AG09309 (cell line): ENCODE data around the gene CLEC3A.

ENCODE experiments used
- DNase-seq: peaks from one replicate; pipeline ENCODE4 v3.0.0-alpha.2; 2010; ENCODE audit warnings: low read depth
- H3K4me3 ChIP-seq: 2 replicates; pipeline ENCODE4 v1.5.1; 2011; ENCODE audit warnings: mild to moderate bottlenecking, low read depth, low read length, moderate library complexity; ENCODE audit not compliant: control insufficient read depth
- TF ChIP-seq, protein P1 (sequence below): IDR thresholded peaks from 2 replicates; pipeline ENCODE4 v1.5.1; 2011; ENCODE audit warnings: mild to moderate bottlenecking, low read depth, low read length, inconsistent platforms; ENCODE audit not compliant: insufficient read depth, control insufficient read depth; ENCODE audit errors: missing control alignments

Gene CLEC3A

DNA sequence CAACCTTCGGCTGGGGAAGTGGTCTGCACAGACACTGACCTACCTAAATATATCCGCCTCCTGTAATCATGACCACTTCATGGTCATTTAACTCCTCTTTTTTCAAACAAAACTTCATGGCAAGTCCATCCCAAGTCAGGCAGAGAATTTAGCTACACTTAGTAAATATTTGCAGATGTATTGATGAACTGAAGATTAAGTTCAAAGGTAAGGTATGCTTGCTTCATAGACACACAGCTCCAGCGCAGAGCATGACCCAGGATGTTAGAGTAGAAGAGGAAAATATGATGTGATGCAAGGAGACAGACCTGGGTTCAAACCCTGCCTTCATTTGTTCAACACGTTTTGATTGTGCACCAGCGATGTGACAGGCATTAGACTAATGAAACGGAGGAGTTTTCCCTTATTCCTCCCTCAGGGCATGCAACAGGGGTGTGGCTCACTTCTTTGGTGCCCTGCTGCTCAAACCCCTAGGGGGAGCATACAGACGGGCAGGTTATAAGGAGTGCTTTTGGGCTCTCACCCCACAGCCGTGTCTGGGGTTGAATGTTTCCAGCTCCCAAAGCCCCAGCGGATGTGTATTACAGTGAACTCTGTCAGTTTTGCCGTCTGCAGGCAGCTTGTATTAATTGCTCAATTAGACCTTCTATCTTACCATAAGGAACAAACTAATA lies 23.9 kb upstream of the CLEC3A start:
- no peak overlapping the region for H3K4me3 ChIP-seq
- TF ChIP-seq, protein P1, sequence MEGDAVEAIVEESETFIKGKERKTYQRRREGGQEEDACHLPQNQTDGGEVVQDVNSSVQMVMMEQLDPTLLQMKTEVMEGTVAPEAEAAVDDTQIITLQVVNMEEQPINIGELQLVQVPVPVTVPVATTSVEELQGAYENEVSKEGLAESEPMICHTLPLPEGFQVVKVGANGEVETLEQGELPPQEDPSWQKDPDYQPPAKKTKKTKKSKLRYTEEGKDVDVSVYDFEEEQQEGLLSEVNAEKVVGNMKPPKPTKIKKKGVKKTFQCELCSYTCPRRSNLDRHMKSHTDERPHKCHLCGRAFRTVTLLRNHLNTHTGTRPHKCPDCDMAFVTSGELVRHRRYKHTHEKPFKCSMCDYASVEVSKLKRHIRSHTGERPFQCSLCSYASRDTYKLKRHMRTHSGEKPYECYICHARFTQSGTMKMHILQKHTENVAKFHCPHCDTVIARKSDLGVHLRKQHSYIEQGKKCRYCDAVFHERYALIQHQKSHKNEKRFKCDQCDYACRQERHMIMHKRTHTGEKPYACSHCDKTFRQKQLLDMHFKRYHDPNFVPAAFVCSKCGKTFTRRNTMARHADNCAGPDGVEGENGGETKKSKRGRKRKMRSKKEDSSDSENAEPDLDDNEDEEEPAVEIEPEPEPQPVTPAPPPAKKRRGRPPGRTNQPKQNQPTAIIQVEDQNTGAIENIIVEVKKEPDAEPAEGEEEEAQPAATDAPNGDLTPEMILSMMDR, result no peak

DNA sequence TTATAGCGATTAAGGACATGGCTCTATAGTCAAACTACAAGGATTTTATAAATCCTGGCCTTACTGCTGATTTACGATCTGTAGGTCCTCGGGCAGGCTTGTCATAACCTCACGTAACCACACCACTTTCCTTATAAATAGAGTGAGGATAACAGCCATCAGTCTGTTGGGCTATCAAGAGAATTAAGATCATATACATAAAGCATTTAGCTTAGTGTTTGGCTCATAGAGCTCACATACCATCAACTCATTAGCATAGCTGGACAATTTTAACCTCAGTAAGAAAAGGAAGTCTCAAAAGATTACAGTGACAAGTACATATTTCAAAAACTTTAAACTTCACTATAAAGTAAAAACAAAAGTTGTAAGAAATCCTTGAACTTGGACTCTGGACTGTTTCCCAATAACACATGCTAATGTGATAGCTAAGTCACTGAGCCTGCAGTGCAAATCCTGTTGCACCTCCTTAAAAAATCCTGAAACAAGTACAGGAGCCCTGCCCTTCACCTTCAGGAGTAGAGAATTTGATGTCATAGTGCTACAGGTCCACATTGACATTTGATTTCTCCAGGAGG lies 20.8 kb upstream of the CLEC3A start:
- no peak overlapping the region for H3K4me3 ChIP-seq
- DNase-seq, result no peak
- TF ChIP-seq, protein P1, result no peak

More for the DNA sequence above, 23.9 kb upstream of the CLEC3A start:
- DNase-seq, result no peak

DNA sequence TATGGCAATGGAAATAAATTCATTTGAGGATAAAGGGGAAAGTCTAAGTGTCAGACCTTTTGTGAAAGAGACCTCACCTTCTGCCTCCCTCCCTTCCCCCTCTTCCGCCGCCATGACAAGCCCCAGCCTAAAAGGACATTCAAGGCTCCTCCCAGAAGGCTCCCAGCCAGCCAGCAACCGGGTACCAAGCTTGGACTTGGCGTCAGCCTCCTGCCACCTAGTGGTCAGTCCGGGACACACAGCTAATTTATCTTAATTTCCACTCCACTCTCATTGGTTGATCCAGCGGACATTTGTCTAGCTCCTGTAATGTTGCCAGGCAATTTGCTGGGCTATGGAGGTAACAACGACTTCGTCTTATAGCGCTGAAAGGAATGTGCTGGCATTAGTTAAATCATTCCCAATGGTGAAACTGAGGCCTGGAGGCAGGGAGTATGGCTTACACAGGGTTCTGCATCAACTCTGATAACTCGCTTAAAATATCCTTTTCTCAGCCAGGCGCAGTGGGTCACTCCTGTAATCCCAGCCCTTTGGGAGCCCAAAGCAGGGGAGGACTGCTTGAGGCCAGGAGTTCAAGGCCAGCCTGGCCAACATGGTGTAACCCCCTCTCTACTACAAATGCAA lies 19.3 kb upstream of the CLEC3A start:
- DNase-seq, result peak; percentile 71
- TF ChIP-seq, protein P1, result peak; percentile 89
- no peak overlapping the region for H3K4me3 ChIP-seq

DNA sequence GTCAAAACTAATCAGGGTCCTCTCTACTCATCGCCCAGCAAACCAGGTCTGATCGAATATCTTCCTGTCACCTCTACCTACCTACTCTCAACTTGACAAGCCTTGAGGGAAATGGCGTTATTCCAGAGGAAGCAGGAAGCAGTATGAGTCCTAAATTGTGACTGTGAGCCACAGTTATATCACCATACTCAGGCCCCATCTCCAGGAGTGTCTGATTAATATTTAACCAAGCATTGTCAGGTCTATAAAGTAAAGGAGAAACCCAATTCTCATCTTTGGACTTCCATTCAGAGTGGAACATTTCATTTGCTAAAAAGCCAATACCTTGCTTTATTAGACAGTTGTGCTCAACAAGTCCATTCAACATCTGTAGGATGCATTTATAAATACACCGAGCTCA lies 17.8 kb upstream of the CLEC3A start:
- TF ChIP-seq, protein P1, result no peak
- DNase-seq, result no peak

DNA sequence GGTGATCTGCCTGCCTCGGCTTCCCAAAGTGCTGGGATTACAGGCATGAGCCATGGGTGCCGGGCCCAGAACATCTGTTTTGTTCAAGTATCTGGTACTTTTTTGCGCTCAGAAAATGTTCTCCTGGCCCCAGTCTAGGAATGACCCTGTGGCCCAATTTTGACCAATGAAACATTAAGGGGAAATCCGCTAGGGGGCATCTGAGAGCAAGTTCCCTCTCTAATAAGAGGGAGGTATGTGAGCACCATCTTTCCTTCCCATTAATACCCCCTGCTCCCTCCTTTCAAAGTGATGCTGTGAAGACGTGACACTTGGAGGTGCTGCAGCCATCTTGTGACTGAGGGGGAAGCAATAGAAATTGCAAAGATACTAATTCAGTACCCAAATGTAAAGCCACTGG lies 16.5 kb upstream of the CLEC3A start:
- DNase-seq, result no peak
- no peak overlapping the region for H3K4me3 ChIP-seq
- TF ChIP-seq, protein P1, result peak; percentile 32

More for the DNA sequence above, 17.8 kb upstream of the CLEC3A start:
- no peak overlapping the region for H3K4me3 ChIP-seq

DNA sequence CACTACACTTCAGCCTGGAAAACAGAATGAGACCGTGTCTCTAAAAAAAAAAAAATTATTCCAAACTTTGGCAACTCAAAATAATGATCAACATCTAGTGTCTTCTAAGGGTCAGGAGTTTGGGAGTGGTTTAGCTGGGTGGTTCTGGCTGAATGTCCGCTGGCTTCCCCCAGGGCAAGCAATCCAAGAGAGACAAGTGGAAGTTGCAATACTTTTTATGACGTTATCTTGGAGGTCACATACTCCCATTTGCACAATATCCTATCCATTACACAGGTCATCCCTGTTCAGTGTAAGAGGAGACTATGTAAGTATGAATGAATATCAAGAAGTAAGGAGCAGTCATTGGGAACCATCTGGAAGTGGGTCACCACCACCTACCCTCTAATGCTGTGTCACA lies 15.2 kb upstream of the CLEC3A start:
- TF ChIP-seq, protein P1, result no peak
- no peak for DNase-seq

More for the DNA sequence above, 15.2 kb upstream of the CLEC3A start:
- H3K4me3 ChIP-seq, result no peak overlapping the region
